ENCODE measurements around the gene SCUBE1.

Gene SCUBE1

GRCh38 chr22:43150731-43151206 is 192.4 kb downstream of the SCUBE1 start:
- DNase-seq: no peak

DNA sequence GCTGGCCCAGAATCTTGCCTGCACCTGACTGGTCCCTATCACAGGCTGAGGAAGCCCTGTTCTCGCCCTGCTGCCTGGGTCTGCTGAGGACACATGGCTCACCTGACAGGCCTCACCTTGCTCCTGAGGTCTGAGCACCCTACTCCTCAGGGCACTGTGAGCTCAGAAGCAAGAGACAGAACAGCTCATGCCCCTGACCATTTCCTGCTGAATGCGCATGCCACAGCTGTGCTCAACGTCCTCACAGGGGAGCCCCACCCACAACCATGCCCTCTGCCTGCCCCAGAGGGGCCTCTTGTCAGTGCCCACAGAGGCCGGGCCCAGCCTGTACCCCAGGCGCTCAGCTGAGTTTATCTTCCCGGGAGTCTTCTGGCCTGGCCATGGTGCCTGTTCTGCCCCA is 194.6 kb downstream of the SCUBE1 start:
- peak; percentile 56 for DNase-seq

GRCh38 chr22:43147821-43148220 is 195.4 kb downstream of the SCUBE1 start:
- peak; percentile 78 for DNase-seq

Data from MV-4-11 (cell line).